T47D (cell line): ENCODE data around the gene GAS2L1.
A peak's percentile ranks its signal among the peaks of the same experiment; 100 is the strongest.

Experiments used
- DNase-seq, 2 experiments: peaks; one replicate each; pipeline versions ENCODE4 v3.0.0 to v3.0.0-alpha.2; 2011 to 2012; ENCODE audit warnings: low read depth in 1 of 2, low spot score in 1 of 2
- JUND ChIP-seq: IDR thresholded peaks from 2 replicates; pipeline ENCODE4 v1.6.1; 2012; ENCODE audit warnings: low read depth
- in situ Hi-C: cut with HindIII; loops from 2 replicates; pipeline ENCODE4 v1.10.0; 2016; ENCODE audit warnings: low sequenced_read_pairs, low pct_unique_long_range_greater_than_20kb

Gene GAS2L1

GRCh38 chr22:29306175-29306834, at the start of gene GAS2L1:
Gene GAS2L1 (plus strand): TSS chr22:29306650. CDS start chr22:29308106, 1,456 bp downstream.
- peak; percentile 76 to 89 for DNase-seq
- TF ChIP-seq JUND: no peak
- in situ Hi-C loops: no loop called here

GRCh38 chr22:29257751-29258181, 48.7 kb upstream of the GAS2L1 start:
- in situ Hi-C loops: no loop called here
- TF ChIP-seq JUND: no peak
- no peak for DNase-seq

- TF ChIP-seq JUND: no peak
- in situ Hi-C loops: no loop called here
- DNase-seq: no peak
Measured at GRCh38 chr22:29258407-29259252, 47.8 kb upstream of the GAS2L1 start.

- TF ChIP-seq JUND: no peak
- in situ Hi-C loops: no loop called here
- no peak for DNase-seq
Measured at GRCh38 chr22:29259253-29259899, 47.1 kb upstream of the GAS2L1 start.

- in situ Hi-C loops: no loop called here
- TF ChIP-seq JUND: no peak
- DNase-seq: no peak
Measured at GRCh38 chr22:29260031-29260560, 46.4 kb upstream of the GAS2L1 start.

GRCh38 chr22:29260601-29261315, 45.7 kb upstream of the GAS2L1 start:
- in situ Hi-C loops: no loop called here
- no peak for DNase-seq
- TF ChIP-seq JUND: no peak

- no peak for DNase-seq
- in situ Hi-C loops: no loop called here
- no peak for TF ChIP-seq JUND
Measured at GRCh38 chr22:29263791-29264276, 42.6 kb upstream of the GAS2L1 start.

GRCh38 chr22:29265305-29265704, 41.1 kb upstream of the GAS2L1 start:
- no peak for TF ChIP-seq JUND
- DNase-seq: no peak
- in situ Hi-C loops: no loop called here

- no peak for DNase-seq
- TF ChIP-seq JUND: no peak
- in situ Hi-C loops: no loop called here
Measured at GRCh38 chr22:29265929-29266328, 40.5 kb upstream of the GAS2L1 start.

GRCh38 chr22:29266564-29267461, 39.6 kb upstream of the GAS2L1 start:
- DNase-seq: no peak
- no peak for TF ChIP-seq JUND
- in situ Hi-C loops: no loop called here

- in situ Hi-C loops: no loop called here
- DNase-seq: no peak
- no peak for TF ChIP-seq JUND
Measured at GRCh38 chr22:29267462-29267857, 39.0 kb upstream of the GAS2L1 start.
